A673 (cell line): ENCODE measurements around the gene ZNF644.

ENCODE experiments used
- CTCF ChIP-seq: fragments of 300-800, 200-600 bp; sonication (generic); conservative IDR thresholded peaks from 2 replicates; pipeline ENCODE4 v1.5.1; 2017; ENCODE audit warnings: low read depth, mild to moderate bottlenecking, antibody characterized with exemption, low read length, moderate library complexity, mixed read lengths
- EZH2 ChIP-seq: fragments of 200-600 bp; sonication (generic); IDR thresholded peaks from 2 replicates; pipeline ENCODE4 v1.6.1; 2017; ENCODE audit warnings: borderline replicate concordance, low read depth, mild to moderate bottlenecking, mixed read lengths, antibody characterized with exemption, low read length; ENCODE audit not compliant: poor library complexity, severe bottlenecking

DNA sequence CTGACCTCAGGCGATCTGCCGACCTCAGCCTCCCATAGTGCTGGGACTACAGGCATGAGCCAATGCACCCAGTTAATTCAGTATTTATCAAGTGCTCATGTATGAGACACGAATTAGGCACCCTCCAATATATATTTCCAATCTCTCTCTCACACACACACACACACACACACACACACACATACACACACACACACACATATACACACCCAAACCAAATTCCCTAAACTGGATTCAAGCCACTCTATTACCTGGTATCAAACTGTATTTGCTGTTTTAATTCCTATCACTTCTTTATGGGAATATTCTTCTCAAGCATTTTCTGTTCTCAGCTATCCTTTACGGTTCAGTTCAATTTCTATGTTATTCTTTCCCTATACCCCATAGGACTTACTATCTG is 8.5 kb downstream of the ZNF644 start:
- TF ChIP-seq CTCF (no peak), EZH2 (no peak)
